ENCODE data around the gene PCYT1B.

DNA sequence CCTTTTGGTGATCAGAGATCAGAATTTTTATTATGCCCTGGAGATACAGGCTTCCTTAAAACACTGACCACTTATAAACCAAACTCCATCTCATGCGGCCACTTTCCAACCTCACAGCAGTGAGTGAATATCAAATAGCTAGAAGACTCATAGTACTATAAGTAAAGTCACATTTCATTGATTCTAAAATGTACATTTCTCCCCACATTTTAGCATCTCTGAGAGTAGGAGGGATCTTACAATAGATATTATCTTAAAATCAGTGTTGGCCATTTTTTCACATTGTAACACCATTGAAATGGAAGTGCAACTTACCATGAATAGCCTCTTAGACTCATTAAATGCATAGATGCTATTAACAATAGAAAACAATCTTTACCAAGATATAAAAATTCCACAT, 17.4 kb downstream of the PCYT1B start:
- TF ChIP-seq, protein P1, sequence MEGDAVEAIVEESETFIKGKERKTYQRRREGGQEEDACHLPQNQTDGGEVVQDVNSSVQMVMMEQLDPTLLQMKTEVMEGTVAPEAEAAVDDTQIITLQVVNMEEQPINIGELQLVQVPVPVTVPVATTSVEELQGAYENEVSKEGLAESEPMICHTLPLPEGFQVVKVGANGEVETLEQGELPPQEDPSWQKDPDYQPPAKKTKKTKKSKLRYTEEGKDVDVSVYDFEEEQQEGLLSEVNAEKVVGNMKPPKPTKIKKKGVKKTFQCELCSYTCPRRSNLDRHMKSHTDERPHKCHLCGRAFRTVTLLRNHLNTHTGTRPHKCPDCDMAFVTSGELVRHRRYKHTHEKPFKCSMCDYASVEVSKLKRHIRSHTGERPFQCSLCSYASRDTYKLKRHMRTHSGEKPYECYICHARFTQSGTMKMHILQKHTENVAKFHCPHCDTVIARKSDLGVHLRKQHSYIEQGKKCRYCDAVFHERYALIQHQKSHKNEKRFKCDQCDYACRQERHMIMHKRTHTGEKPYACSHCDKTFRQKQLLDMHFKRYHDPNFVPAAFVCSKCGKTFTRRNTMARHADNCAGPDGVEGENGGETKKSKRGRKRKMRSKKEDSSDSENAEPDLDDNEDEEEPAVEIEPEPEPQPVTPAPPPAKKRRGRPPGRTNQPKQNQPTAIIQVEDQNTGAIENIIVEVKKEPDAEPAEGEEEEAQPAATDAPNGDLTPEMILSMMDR (IDR thresholded peaks at IDR 0.05), result no peak
- TF ChIP-seq POLR2A (IDR thresholded peaks at IDR 0.05), result no peak

Measured in heart left ventricle (tissue), 13 donors.